ENCODE data around the gene MBIP.

MBIP gene

DNA sequence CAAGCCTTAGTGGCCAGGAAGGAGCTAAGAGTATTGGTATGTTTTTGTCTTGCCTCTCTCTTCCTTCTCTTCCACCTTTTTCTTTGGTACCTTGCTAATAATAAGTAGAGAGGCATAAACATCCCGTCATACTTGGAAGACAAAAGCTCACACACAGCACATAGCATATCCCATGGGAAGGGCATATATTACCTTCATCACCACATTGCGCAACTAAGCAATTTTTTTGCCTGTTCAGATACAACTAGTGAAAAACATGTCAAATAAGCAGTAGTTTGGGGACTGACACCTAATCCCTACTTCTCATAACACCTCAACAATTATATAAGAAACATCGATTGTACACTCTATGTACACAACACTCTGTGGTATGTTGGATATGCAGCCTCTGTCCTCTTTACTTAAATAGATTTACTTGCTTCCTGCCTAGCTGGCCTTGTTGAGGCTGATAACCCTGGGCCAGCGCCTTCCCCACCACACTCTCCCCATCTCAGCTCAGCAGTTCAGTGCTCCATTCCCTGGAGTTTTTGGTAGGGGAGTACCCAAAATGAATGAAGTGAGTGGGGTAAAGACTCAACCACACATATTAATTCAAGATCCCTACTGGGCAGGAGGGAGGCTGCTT is 35.4 kb downstream of the MBIP start:
- Histone ChIP-seq H3K27me3 (ENCODE audit: insufficient read depth, poor library complexity, severe bottlenecking) (no peaks in the 10 kb centered on the region), H3K4me3 (replicated peaks; ENCODE audit: insufficient read depth, low read length) (no peak overlapping the region), H3K27ac (replicated peaks) (no peak overlapping the region)
- no peak for DNase-seq (ENCODE audit: low read depth in 1 of 2, low spot score in 1 of 2)
- TF ChIP-seq, protein P1, sequence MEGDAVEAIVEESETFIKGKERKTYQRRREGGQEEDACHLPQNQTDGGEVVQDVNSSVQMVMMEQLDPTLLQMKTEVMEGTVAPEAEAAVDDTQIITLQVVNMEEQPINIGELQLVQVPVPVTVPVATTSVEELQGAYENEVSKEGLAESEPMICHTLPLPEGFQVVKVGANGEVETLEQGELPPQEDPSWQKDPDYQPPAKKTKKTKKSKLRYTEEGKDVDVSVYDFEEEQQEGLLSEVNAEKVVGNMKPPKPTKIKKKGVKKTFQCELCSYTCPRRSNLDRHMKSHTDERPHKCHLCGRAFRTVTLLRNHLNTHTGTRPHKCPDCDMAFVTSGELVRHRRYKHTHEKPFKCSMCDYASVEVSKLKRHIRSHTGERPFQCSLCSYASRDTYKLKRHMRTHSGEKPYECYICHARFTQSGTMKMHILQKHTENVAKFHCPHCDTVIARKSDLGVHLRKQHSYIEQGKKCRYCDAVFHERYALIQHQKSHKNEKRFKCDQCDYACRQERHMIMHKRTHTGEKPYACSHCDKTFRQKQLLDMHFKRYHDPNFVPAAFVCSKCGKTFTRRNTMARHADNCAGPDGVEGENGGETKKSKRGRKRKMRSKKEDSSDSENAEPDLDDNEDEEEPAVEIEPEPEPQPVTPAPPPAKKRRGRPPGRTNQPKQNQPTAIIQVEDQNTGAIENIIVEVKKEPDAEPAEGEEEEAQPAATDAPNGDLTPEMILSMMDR (IDR thresholded peaks at IDR 0.05; ENCODE audit: insufficient read depth, low read length), result no peak
- TF ChIP-seq SPI1 (IDR thresholded peaks at IDR 0.05; ENCODE audit: borderline replicate concordance, low read depth) (no peak), POLR2AphosphoS5 (IDR thresholded peaks at IDR 0.05; ENCODE audit: low read depth) (no peak), GABPA (IDR thresholded peaks at IDR 0.05; ENCODE audit: low read depth) (no peak)
- TF ChIP-seq, protein P2, sequence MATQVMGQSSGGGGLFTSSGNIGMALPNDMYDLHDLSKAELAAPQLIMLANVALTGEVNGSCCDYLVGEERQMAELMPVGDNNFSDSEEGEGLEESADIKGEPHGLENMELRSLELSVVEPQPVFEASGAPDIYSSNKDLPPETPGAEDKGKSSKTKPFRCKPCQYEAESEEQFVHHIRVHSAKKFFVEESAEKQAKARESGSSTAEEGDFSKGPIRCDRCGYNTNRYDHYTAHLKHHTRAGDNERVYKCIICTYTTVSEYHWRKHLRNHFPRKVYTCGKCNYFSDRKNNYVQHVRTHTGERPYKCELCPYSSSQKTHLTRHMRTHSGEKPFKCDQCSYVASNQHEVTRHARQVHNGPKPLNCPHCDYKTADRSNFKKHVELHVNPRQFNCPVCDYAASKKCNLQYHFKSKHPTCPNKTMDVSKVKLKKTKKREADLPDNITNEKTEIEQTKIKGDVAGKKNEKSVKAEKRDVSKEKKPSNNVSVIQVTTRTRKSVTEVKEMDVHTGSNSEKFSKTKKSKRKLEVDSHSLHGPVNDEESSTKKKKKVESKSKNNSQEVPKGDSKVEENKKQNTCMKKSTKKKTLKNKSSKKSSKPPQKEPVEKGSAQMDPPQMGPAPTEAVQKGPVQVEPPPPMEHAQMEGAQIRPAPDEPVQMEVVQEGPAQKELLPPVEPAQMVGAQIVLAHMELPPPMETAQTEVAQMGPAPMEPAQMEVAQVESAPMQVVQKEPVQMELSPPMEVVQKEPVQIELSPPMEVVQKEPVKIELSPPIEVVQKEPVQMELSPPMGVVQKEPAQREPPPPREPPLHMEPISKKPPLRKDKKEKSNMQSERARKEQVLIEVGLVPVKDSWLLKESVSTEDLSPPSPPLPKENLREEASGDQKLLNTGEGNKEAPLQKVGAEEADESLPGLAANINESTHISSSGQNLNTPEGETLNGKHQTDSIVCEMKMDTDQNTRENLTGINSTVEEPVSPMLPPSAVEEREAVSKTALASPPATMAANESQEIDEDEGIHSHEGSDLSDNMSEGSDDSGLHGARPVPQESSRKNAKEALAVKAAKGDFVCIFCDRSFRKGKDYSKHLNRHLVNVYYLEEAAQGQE (IDR thresholded peaks at IDR 0.05; ENCODE audit: insufficient replicate concordance, low read depth), result no peak

DNA sequence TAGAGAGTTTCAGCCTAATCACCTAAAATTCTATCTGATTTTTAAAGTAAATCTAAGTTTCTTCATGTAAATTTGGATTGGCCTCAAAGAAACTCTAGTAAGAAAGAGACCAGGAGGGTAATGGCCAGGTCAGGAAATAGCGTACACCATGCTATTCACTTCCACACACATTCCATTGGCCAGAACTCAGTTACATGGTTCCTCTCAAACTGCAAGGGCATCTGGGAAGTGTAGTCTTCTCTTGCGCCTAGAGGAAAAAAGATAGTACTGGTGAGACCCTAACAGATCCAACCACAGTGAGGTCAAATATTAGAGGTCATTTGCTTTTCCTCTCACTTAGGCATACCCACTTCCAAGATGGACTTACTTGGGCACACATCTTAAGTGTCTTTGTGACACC is 39.1 kb downstream of the MBIP start:
- Histone ChIP-seq H3K27ac (replicated peaks) (no peak overlapping the region), H3K4me3 (replicated peaks; ENCODE audit: insufficient read depth, low read length) (no peak overlapping the region), H3K27me3 (ENCODE audit: insufficient read depth, poor library complexity, severe bottlenecking) (no peaks in the 10 kb centered on the region)
- TF ChIP-seq, protein P2 (IDR thresholded peaks at IDR 0.05; ENCODE audit: insufficient replicate concordance, low read depth), result no peak
- no peak for TF ChIP-seq SPI1 (IDR thresholded peaks at IDR 0.05; ENCODE audit: borderline replicate concordance, low read depth)
- TF ChIP-seq, protein P1 (IDR thresholded peaks at IDR 0.05; ENCODE audit: insufficient read depth, low read length), result no peak
- no peak for DNase-seq (ENCODE audit: low read depth in 1 of 2, low spot score in 1 of 2)

DNA sequence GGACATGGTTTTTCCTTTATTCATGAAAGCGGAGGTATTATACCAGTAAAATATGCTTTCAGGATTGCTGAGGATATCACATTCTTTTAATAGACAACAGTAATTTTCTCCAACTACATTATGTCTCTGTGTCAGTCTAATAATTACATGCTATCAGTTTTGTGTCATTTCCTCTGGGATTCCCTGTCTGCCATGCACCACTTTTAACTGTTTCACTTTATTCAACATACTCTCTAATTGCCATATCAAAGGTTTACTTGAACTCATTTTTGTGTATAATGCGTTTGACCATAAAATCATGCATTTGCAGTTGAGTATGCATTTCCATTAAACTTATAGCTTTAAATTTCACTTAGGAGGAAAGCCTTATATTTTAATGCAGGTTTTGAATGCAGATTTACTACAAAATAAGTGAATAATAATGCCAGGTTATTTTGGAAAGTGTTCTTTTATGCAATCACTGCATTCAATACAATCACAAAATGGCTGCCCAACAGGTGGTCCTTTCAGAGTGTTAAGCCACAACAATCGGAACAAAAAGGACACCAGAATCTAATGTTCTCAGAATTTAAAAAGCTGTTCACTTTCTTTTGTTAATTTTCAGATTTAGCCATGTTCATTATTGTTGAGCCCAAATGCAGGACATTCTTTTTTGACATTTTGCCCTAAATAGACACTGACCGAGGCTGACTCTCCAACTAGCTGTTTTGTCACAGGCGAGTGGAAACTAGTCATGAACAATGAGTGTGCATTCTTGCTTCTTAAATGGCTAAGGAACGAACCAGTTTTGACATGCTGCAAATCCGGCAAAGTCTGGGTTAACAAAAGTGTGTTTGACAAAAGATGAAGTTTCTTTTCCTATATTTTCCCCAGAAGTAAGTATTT is 40.9 kb downstream of the MBIP start:
- no peak for DNase-seq (ENCODE audit: low read depth in 1 of 2, low spot score in 1 of 2)
- Histone ChIP-seq H3K27me3 (ENCODE audit: insufficient read depth, poor library complexity, severe bottlenecking) (no peaks in the 10 kb centered on the region), H3K27ac (replicated peaks) (no peak overlapping the region), H3K4me3 (replicated peaks; ENCODE audit: insufficient read depth, low read length) (no peak overlapping the region)
- TF ChIP-seq, protein P2 (IDR thresholded peaks at IDR 0.05; ENCODE audit: insufficient replicate concordance, low read depth), result no peak
- no peak for TF ChIP-seq POLR2AphosphoS5 (IDR thresholded peaks at IDR 0.05; ENCODE audit: low read depth)
- TF ChIP-seq GABPA (IDR thresholded peaks at IDR 0.05; ENCODE audit: low read depth), result no peak
- TF ChIP-seq, protein P1 (IDR thresholded peaks at IDR 0.05; ENCODE audit: insufficient read depth, low read length), result no peak
- no peak for TF ChIP-seq SPI1 (IDR thresholded peaks at IDR 0.05; ENCODE audit: borderline replicate concordance, low read depth)
